ENCODE data around the gene ADAM15.

Gene ADAM15, protein sequence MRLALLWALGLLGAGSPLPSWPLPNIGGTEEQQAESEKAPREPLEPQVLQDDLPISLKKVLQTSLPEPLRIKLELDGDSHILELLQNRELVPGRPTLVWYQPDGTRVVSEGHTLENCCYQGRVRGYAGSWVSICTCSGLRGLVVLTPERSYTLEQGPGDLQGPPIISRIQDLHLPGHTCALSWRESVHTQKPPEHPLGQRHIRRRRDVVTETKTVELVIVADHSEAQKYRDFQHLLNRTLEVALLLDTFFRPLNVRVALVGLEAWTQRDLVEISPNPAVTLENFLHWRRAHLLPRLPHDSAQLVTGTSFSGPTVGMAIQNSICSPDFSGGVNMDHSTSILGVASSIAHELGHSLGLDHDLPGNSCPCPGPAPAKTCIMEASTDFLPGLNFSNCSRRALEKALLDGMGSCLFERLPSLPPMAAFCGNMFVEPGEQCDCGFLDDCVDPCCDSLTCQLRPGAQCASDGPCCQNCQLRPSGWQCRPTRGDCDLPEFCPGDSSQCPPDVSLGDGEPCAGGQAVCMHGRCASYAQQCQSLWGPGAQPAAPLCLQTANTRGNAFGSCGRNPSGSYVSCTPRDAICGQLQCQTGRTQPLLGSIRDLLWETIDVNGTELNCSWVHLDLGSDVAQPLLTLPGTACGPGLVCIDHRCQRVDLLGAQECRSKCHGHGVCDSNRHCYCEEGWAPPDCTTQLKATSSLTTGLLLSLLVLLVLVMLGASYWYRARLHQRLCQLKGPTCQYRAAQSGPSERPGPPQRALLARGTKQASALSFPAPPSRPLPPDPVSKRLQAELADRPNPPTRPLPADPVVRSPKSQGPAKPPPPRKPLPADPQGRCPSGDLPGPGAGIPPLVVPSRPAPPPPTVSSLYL

GRCh38 chr1:155050560-155051341, at the start of gene ADAM15:
TSS of gene ADAM15 (plus strand) at chr1:155051316. CDS start at chr1:155051387, 71 bp downstream.
- DNase-seq = peak; percentile 67

DNA sequence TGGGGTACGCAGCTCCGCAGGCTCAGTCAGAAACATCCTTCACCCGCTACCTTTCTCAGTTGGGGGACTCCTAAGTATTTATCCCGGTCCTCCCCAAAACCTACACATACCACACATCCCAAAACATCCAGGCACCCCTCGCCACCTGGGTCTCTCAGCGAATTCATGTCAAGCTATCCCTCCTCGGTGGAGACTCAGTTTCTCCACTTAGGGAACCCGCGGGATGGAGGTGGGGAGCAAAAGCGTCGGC, 49.8 kb upstream of the ADAM15 start:
- DNase-seq = no peak

DNA sequence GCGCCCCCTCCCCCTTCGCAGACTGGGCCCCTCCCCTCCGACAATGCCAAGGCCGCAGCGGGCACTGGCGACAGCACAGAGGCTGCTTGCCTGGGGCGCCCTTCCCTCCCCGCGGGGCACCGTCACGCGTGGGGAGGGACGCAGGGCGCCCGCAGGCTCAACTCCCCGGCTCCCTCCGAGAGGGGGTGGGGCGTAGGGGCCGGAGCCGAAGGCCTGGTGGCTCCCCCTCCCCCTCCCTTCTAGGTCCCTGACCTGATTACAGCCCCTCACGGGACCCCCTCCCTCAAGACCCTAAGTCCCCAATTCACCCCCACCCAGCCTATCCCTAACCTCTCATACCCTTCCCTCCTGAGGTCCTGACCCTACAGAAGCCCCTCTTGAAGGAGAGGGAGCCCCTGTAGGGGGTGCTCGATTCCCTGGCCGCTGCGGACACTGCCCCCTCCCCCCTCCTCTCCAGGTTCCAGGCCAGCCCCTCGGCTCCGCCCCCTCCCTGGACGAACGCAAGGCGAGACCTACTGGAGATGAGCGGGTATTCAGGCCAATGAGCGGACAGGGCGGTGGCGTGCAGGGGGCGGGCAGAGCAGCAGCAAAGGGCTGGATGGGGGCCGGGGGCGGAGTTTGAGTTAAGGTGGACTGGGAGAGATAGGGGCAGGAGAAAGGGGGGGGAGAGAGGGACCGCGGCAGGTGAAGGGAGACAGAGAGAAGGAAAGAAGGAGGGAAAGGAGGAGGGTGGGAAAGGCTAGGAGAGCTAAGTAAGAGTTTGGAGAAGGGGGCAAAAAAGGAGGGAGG, 49.2 kb upstream of the ADAM15 start:
- DNase-seq = peak; percentile 97

DNA sequence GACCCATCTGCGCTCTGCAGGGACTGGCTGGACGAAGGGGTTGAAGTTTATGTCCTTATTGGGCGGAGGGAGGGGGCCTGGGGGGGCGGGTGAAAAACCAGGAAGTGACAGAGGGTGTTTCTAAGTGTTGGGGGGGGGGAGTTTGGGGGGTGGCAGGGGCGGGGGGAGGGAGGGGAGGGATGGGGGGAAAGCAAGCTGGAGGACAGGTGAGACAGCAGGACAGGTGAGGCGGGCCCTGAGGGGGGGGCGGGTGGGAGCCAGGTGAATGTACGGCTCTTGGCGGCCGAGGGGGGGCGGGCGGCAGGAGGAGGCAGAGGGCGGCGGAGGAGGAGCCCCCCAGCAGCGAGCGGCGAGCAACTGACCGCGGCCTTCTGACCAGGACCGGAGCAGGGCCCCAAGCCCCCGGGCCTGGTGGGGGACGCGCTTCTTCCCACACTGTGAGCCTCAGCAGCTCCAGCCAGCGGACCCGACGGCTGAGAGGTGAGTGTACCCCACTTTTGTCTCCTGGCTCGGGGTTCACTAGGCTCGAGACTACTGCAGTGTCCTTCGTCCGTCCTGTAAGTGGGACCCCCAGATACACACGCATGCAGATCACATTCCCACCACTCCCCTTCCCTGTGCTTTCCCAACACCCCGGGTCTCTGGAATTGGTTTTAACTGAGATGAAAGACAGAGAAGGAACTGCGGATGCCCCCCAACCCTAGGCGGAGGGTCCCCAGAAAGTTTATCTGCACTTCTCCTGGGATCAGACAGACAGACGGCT, 48.5 kb upstream of the ADAM15 start, which contains the start of gene ZBTB7B:
Gene ZBTB7B, plus strand, starts transcription at position 339 of the 763 bp plus-strand sequence. CDS start 11,859 bp downstream, outside the sequence.
- no peak for DNase-seq

DNA sequence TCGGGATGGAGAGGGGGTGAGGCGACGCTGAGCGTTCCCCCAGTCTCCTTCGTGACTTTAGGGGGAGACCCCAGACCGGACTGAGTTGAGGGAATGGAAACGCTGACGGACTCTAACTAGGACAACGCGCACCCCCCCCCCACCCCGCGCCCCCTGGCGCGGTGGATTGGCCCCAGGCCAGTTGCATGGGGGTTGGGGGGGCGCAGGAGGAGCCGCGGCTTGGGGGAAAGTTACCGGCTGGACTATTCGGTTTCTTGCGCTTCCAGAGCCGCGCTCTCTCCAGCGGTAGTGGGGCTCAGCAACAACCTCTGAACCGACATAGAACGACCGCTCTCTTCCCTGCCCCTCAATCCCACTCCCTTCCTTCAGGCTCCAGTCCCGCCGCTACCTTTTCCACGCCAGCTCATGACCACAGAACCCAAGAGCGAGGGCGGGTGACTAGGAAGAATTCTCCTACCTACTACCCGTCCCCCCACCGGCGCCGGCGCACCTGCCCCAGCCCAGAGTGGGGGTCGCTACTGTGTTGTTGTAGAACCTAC, 47.8 kb upstream of the ADAM15 start:
- peak; percentile 20 for DNase-seq

- DNase-seq = peak; percentile 17
Observed at GRCh38 chr1:155003766-155004351, 47.3 kb upstream of the ADAM15 start.

DNA sequence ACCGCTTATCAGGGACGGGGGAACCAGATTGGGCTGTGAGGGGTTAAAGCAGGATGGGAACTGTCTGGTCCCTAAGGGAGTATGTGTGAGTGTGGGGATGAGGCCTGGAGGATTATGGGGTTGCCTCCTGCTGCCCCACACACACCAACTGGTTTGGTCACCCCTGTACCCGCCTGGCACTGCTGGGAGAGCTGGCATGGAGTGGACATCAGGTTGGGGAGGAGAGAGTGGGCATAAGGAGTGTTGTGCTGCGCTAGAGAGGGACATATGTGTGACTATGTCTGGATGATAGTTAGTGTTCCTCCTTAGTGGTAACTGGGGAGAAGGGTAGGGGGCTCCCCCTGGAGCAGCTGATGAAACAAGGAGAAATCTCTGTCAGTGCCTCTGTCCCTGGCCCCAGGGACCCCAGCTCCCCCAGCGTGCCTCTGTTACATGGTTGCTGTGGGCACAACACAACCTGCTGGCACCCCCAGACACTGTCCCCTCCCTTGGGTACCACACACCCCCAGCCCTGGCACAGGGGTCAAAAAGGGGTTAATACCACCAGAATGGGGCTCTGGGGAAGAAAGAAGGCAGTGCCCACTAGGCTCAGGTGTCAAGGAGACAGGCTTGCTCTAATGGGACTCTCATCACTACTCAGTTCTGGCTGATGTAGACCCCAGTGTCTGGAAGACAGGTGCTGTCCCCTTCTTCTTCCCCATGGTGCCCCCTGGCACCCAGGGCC, 46.6 kb upstream of the ADAM15 start:
- no peak for DNase-seq

- DNase-seq = no peak
Observed at GRCh38 chr1:155005076-155006011, 45.8 kb upstream of the ADAM15 start.

DNA sequence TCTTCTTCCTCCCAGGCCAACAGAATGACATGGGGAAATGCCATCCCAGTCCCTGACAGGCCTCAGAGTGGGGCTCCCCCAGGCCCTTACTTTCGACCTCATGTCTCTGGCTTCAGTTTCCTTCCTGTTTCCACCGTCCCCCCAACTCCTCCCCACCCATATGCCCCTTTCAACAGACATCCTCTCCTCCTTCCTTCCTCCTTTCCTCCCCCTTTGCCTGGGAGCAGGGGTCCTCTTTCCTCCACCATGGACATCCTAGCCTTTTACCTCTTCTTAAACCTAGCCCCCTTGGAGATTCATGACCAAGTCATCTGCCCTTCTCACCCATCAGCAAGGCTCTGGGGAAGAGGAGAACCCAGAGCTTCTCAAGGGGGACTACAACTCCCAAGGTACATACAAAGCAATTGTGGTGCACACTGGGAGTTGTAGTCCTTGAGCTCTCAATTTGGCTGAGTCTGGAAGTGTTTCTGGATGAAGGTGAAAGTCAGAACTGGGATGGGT, 44.5 kb upstream of the ADAM15 start:
- no peak for DNase-seq

GRCh38 chr1:155007251-155007828, 43.8 kb upstream of the ADAM15 start:
- DNase-seq = no peak

GRCh38 chr1:155008015-155008941, 42.8 kb upstream of the ADAM15 start:
- no peak for DNase-seq

DNA sequence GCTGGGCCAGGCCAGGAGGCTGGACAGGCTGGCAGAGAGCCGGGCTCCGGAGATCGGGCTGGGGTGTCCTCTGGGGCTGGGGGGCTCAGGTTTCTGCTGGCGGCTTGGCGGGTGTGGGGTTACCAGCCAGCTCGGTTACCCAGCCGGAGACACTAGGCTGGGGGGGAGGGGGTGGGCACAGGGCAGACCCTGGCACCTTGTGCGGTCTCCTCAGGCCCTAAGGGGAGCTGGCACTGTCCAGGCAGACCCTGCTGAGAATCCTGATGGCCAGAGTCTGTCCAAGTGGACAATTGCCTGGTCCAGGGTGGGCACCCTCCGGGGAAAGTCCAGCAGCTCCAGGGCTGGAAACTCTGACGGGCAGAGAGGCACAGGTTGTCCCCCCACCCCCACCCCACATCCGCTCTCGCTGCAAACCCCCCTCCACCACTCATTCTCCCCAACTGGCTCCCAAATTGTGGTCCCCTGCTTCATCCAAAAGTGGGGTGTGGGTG, 41.9 kb upstream of the ADAM15 start:
- DNase-seq = no peak

GRCh38 chr1:155009742-155010141, 41.4 kb upstream of the ADAM15 start:
- no peak for DNase-seq

DNA sequence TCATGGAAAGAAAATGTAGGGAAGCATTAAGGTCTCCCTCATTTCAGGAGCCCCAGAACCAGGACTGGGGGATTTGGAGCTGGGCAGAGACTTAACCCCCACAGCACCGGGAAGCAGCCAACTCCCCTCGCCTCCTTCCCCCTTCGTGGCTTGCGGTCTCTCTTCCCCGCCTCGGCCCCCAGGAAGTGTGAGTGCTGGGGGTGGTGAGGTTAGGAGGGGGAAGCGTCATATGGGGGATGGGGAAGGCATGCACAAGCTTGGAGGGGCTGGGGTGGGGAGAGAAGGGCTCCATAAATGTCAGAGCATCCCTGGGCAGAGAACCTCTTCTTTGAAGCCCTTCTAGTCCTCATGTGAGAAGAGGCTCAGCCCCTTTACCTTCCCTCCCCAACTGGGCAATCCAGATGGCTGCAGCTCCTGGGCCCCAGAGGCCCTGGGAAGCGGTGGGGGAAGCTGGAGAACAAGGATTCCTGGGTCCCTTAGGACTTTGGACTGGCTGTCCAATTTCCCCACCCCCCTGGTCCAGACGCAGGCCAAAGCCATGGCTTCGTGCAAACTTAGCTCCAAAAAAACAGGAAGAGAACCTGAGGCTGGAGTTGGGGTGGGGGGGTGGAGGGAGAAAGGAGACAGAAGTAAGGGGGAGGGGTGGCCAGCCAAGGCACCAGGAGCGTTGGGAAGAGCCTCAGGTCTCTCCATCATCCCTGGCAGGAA, 40.8 kb upstream of the ADAM15 start:
- no peak for DNase-seq

DNA sequence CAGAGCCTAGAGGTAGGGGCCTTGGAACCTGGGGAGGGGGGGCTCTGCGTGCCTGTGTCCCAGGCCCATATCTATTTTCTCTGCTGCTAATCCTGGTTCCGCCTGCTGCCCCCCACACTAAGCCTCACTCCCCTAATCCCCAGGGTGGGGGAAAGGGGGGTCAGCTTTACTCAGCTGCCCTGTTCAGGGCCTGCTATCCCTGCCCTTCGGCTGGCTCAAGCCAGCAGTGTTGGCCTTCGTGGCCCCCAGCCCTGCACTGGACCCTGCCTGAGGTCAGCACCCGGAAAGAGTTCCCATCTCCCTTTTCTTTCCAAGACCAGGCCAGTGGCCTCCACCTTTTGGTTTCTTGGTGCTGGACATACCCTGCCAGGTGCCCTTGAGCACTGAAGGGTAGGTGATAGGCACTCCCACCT, 40.1 kb upstream of the ADAM15 start:
- DNase-seq = no peak

DNA sequence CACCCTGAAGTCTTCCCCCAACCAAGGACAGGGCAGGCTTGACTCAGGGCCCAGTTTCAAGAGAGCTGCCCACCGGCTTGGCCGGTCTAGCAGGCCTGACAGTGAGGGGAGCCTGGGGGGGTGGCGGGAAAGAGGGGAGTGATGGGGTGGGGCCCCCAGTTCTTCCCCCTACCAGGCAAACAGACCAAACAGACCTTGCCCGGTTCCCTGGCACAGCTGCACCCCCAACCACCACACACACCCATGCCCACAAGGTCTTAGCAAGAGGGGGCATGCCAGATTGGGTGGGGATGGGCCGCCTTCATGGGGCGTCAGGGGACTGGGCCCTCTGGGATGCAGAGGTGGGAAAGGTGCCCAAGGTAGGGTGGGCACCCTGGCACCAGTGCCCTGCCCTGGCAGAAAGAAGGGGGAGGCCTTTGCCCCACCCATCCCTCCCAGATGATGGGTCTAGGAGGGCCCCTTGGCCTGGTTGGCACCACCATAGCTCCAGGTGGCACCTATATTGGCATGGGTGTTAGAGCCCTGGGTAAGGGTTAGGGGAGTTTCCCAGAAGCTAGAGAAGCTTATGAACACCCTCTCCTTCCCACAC, 39.6 kb upstream of the ADAM15 start:
- no peak for DNase-seq
